GM21619 (cell line): ENCODE measurements around the gene POU2F3.
"Not testable (repeated sequence)": the region's sequence is repeated elsewhere in the genome, so short reads cannot be mapped to it uniquely, and the experiment has no call there.

Experiments used
- ATAC-seq: cut with Tn5 transposase; IDR thresholded peaks from one replicate; pipeline ENCODE4 v1.9.1; 2021; ENCODE audit not compliant: unreplicated experiment

Gene POU2F3

GRCh38 chr11:120249279-120250262, 9.6 kb downstream of the POU2F3 start:
- no peak for ATAC-seq

GRCh38 chr11:120253377-120253776, 13.4 kb downstream of the POU2F3 start:
- ATAC-seq = not testable (repeated sequence)

GRCh38 chr11:120254788-120255518, 15.0 kb downstream of the POU2F3 start:
- peak; percentile 75 for ATAC-seq

GRCh38 chr11:120255519-120255866, 15.6 kb downstream of the POU2F3 start:
- ATAC-seq = peak; percentile 11

- no peak for ATAC-seq
Measured at GRCh38 chr11:120256178-120256577, 16.2 kb downstream of the POU2F3 start.

- ATAC-seq = no peak
Measured at GRCh38 chr11:120256779-120257178, 16.8 kb downstream of the POU2F3 start.

GRCh38 chr11:120257346-120257745, 17.4 kb downstream of the POU2F3 start:
- ATAC-seq = no peak

- no peak for ATAC-seq
Measured at GRCh38 chr11:120258661-120259060, 18.7 kb downstream of the POU2F3 start.

GRCh38 chr11:120259241-120259640, 19.3 kb downstream of the POU2F3 start:
- no peak for ATAC-seq

GRCh38 chr11:120259988-120260565, 20.1 kb downstream of the POU2F3 start:
- ATAC-seq = no peak

- no peak for ATAC-seq
Measured at GRCh38 chr11:120260616-120261015, 20.7 kb downstream of the POU2F3 start.

- no peak for ATAC-seq
Measured at GRCh38 chr11:120261321-120261720, 21.4 kb downstream of the POU2F3 start.

GRCh38 chr11:120261931-120262330, 22.0 kb downstream of the POU2F3 start:
- ATAC-seq = no peak

GRCh38 chr11:120267319-120267718, 27.4 kb downstream of the POU2F3 start:
- ATAC-seq = no peak

- no peak for ATAC-seq
Measured at GRCh38 chr11:120268686-120269085, 28.7 kb downstream of the POU2F3 start.

GRCh38 chr11:120270386-120270785, 30.4 kb downstream of the POU2F3 start:
- no peak for ATAC-seq

GRCh38 chr11:120271672-120272071, 31.7 kb downstream of the POU2F3 start:
- ATAC-seq = no peak

GRCh38 chr11:120272303-120272702, 32.4 kb downstream of the POU2F3 start:
- ATAC-seq = no peak

- ATAC-seq = no peak
Measured at GRCh38 chr11:120273432-120273831, 33.5 kb downstream of the POU2F3 start.

- ATAC-seq = not testable (repeated sequence)
Measured at GRCh38 chr11:120273956-120274355, 34.0 kb downstream of the POU2F3 start.

GRCh38 chr11:120279502-120279901, 39.6 kb downstream of the POU2F3 start:
- no peak for ATAC-seq
